ENCODE measurements around the gene ZPBP2.

- TF ChIP-seq CTCF (IDR thresholded peaks at IDR 0.05) (no peak), POLR2A (IDR thresholded peaks at IDR 0.05) (no peak)
Measured at GRCh38 chr17:39834017-39834416, 34.0 kb upstream of the ZPBP2 start.

All from right lobe of liver (tissue), 4 donors.